OCI-LY7 (cell line): ENCODE data around the gene GAB1.

Experiments
- EZH2phosphoT487 ChIP-seq: fragments of 200-600 bp; sonication (generic); IDR thresholded peaks from 2 replicates; pipeline ENCODE4 v1.6.1; 2018; ENCODE audit warnings: low read depth, borderline replicate concordance, mild to moderate bottlenecking, mixed run types, antibody characterized with exemption, low read length, moderate library complexity, mixed read lengths
- TF ChIP-seq, protein P1 (sequence below): fragments of 200-600 bp; sonication (generic); conservative IDR thresholded peaks from 2 replicates; pipeline ENCODE4 v1.5.1; 2014; ENCODE audit warnings: mild to moderate bottlenecking, antibody characterized with exemption, low read length, moderate library complexity, mixed read lengths

DNA sequence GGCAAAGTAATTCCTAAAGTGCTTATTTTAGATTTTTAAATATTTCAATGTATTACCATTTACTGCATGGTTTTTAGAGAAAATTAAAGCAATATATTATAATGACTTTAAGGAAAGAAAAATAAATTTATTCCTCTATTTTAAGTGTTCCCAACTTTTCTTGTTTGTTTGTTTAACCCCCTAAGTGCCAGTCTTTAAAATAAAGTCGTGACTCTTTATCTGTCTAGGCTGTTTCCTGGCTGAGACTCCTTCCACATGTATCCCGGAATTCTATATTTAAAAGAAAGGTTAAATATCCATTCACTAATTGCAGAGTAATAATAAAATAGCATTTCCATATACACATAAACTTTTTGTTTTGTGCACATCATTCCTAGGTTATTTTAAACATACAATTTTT, 71.2 kb downstream of the GAB1 start:
- TF ChIP-seq, protein P1, sequence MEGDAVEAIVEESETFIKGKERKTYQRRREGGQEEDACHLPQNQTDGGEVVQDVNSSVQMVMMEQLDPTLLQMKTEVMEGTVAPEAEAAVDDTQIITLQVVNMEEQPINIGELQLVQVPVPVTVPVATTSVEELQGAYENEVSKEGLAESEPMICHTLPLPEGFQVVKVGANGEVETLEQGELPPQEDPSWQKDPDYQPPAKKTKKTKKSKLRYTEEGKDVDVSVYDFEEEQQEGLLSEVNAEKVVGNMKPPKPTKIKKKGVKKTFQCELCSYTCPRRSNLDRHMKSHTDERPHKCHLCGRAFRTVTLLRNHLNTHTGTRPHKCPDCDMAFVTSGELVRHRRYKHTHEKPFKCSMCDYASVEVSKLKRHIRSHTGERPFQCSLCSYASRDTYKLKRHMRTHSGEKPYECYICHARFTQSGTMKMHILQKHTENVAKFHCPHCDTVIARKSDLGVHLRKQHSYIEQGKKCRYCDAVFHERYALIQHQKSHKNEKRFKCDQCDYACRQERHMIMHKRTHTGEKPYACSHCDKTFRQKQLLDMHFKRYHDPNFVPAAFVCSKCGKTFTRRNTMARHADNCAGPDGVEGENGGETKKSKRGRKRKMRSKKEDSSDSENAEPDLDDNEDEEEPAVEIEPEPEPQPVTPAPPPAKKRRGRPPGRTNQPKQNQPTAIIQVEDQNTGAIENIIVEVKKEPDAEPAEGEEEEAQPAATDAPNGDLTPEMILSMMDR = no peak
- no peak for TF ChIP-seq EZH2phosphoT487
